ENCODE measurements around the gene TSC22D3. TPM values are rescaled to one million over a fixed set of nuclear protein-coding genes. Genes with fewer than 3 reads are reported as not detected.

TSC22D3 gene
- total RNA-seq, 4 donors from 2014 or later = 1,744 to 2,802 (median 2,261) TPM

- TF ChIP-seq EP300 (IDR thresholded peaks at IDR 0.05) (no peak), CTCF (IDR thresholded peaks at IDR 0.05) (no peak), POLR2A (IDR thresholded peaks at IDR 0.05) (no peak)
- 55 to 86% methylated on average over 1 of the region's 1 CpG for WGBS, 2 donors
- peaks cover 0 to 24% (median 0%) of the 10 kb centered on the region in 4 donors for H3K4me1 ChIP-seq
- DNase-seq (ENCODE audit: low spot score in 2 of 2) = no peak
- no peaks in the 10 kb centered on the region for H3K9me3 ChIP-seq
- no peaks in the 10 kb centered on the region for H3K36me3 ChIP-seq
- peaks cover 0 to 9% of the 10 kb centered on the region in 2 donors for H3K27me3 ChIP-seq
- peak overlapping the region in 1 of 4 donors; percentile 18 for H3K27ac ChIP-seq
- no peak overlapping the region for H3K4me3 ChIP-seq
Observed at GRCh38 chrX:107763647-107764046, 11.9 kb downstream of the TSC22D3 start.

- Histone ChIP-seq H3K27me3 (peaks cover 0 to 12% of the 10 kb centered on the region in 2 donors), H3K4me3 (no peak overlapping the region), H3K27ac (peak overlapping the region in 1 of 4 donors; percentile 29), H3K4me1 (peaks cover 0 to 13% (median 0%) of the 10 kb centered on the region in 4 donors), H3K9me3 (no peaks in the 10 kb centered on the region), H3K36me3 (no peaks in the 10 kb centered on the region)
- TF ChIP-seq CTCF (IDR thresholded peaks at IDR 0.05) (no peak), EP300 (IDR thresholded peaks at IDR 0.05) (no peak), POLR2A (IDR thresholded peaks at IDR 0.05) (no peak)
- DNase-seq (ENCODE audit: low spot score in 2 of 2) = no peak
- WGBS, 2 donors = 80 to 100% methylated on average over 4 to 5 of the region's 5 CpGs
Observed at GRCh38 chrX:107760304-107761077, 15.1 kb downstream of the TSC22D3 start.

- TF ChIP-seq CTCF (IDR thresholded peaks at IDR 0.05) = no peak
- no peak for TF ChIP-seq EP300 (IDR thresholded peaks at IDR 0.05)
- no peak for TF ChIP-seq POLR2A (IDR thresholded peaks at IDR 0.05)
- peaks cover 0 to 11% of the 10 kb centered on the region in 2 donors for H3K27me3 ChIP-seq
- DNase-seq (ENCODE audit: low spot score in 2 of 2) = no peak
- WGBS, 2 donors = 72 to 86% methylated on average over 5 of the region's 5 CpGs
- no peaks in the 10 kb centered on the region for H3K36me3 ChIP-seq
- no peak overlapping the region for H3K27ac ChIP-seq
- no peak overlapping the region for H3K4me3 ChIP-seq
- H3K4me1 ChIP-seq = peaks cover 0 to 13% (median 0%) of the 10 kb centered on the region in 4 donors
- no peaks in the 10 kb centered on the region for H3K9me3 ChIP-seq
Observed at GRCh38 chrX:107758231-107758766, 17.3 kb downstream of the TSC22D3 start.

- peaks cover 0 to 6% of the 10 kb centered on the region in 2 donors for H3K27me3 ChIP-seq
- DNase-seq (ENCODE audit: low spot score in 2 of 2) = no peak
- WGBS, 2 donors = 60 to 61% methylated on average over 3 of the region's 3 CpGs
Observed at GRCh38 chrX:107755721-107756120, 19.9 kb downstream of the TSC22D3 start.

More at GRCh38 chrX:107755721-107756120, 19.9 kb downstream of the TSC22D3 start:
- peak overlapping the region in 1 of 4 donors; percentile 44 for H3K27ac ChIP-seq
- no peaks in the 10 kb centered on the region for H3K36me3 ChIP-seq
- TF ChIP-seq CTCF (IDR thresholded peaks at IDR 0.05) = no peak
- peak in 1 of 2 donors; percentile 21 for TF ChIP-seq EP300 (IDR thresholded peaks at IDR 0.05)
- H3K9me3 ChIP-seq = no peaks in the 10 kb centered on the region
- peaks cover 0 to 39% (median 0%) of the 10 kb centered on the region in 4 donors for H3K4me1 ChIP-seq
- H3K4me3 ChIP-seq = no peak overlapping the region

Measured in tibial nerve (tissue), 4 donors.